MM.1S (cell line): ENCODE measurements around the gene COPE.

Source experiments
- DNase-seq: peaks from one replicate; pipeline ENCODE4 v3.0.0-alpha.2; 2015
- H2AFZ ChIP-seq: fragments of 300-600 bp; sonication (generic); 2 replicates; pipeline ENCODE4 v1.6.0; 2016; ENCODE audit warnings: antibody characterized with exemption, low read length
- H3F3A ChIP-seq: fragments of 300-600 bp; sonication (generic); 2 replicates; pipeline ENCODE4 v1.6.1; 2016; ENCODE audit warnings: mild to moderate bottlenecking, antibody characterized with exemption, low read length, moderate library complexity, mixed read lengths; ENCODE audit not compliant: insufficient read depth
- H3K27ac ChIP-seq: fragments of 300-600 bp; sonication (generic); 2 replicates; pipeline ENCODE4 v1.5.1; 2016; ENCODE audit warnings: mild to moderate bottlenecking, low read length
- H3K27me3 ChIP-seq: fragments of 300-600 bp; sonication (generic); replicated peaks from 2 replicates; pipeline ENCODE4 v1.6.0; 2016; ENCODE audit warnings: low read length; ENCODE audit not compliant: insufficient read depth
- H3K36me3 ChIP-seq: fragments of 300-600 bp; sonication (generic); replicated peaks from 2 replicates; pipeline ENCODE4 v1.6.1; 2016; ENCODE audit warnings: mild to moderate bottlenecking, low read length, mixed read lengths; ENCODE audit not compliant: insufficient read depth
- H3K4me1 ChIP-seq: fragments of 300-600 bp; sonication (generic); 2 replicates; pipeline ENCODE4 v1.6.1; 2016; ENCODE audit warnings: low read length, mixed read lengths
- H3K4me2 ChIP-seq: fragments of 300-600 bp; sonication (generic); 2 replicates; pipeline ENCODE4 v1.6.0; 2016; ENCODE audit warnings: low read depth, low read length
- H3K4me3 ChIP-seq: fragments of 300-600 bp; sonication (generic); 2 replicates; pipeline ENCODE4 v1.5.1; 2016; ENCODE audit warnings: low read length, mixed read lengths
- H3K79me2 ChIP-seq: fragments of 300-600 bp; sonication (generic); 2 replicates; pipeline ENCODE4 v1.6.1; 2016; ENCODE audit warnings: mixed run types, low read length, mixed read lengths
- H3K9ac ChIP-seq: fragments of 300-600 bp; sonication (generic); 2 replicates; pipeline ENCODE4 v1.6.1; 2016; ENCODE audit warnings: low read length, mixed read lengths
- H3K9me2 ChIP-seq: fragments of 300-600 bp; sonication (generic); replicated peaks from 2 replicates; pipeline ENCODE4 v1.6.1; 2016; ENCODE audit warnings: mild to moderate bottlenecking, low read length, mixed read lengths; ENCODE audit not compliant: insufficient read depth
- H3K9me3 ChIP-seq: fragments of 300-600 bp; sonication (generic); replicated peaks from 2 replicates; pipeline ENCODE4 v1.6.1; 2016; ENCODE audit warnings: mild to moderate bottlenecking, low read length, mixed read lengths; ENCODE audit not compliant: insufficient read depth
- H4K20me1 ChIP-seq: fragments of 300-600 bp; sonication (generic); 2 replicates; pipeline ENCODE4 v1.6.1; 2016; ENCODE audit warnings: mild to moderate bottlenecking, low read length, moderate library complexity, mixed read lengths; ENCODE audit not compliant: insufficient read depth
- EZH2 ChIP-seq: fragments of 300-600 bp; sonication (generic); optimal IDR thresholded peaks from 2 replicates; pipeline ENCODE3; 2017; ENCODE audit warnings: low read depth, mild to moderate bottlenecking, antibody characterized with exemption, low read length, mixed read lengths
- EZH2phosphoT487 ChIP-seq: fragments of 300-600 bp; sonication (generic); IDR thresholded peaks from 2 replicates; pipeline ENCODE4 v1.6.1; 2018; ENCODE audit warnings: antibody characterized with exemption, low read length
- TF ChIP-seq, protein P1 (sequence below): fragments of 300-600 bp; sonication (generic); IDR thresholded peaks from 2 replicates; pipeline ENCODE4 v1.5.1; 2016; ENCODE audit warnings: antibody characterized with exemption, low read length, mixed read lengths

Gene COPE

DNA sequence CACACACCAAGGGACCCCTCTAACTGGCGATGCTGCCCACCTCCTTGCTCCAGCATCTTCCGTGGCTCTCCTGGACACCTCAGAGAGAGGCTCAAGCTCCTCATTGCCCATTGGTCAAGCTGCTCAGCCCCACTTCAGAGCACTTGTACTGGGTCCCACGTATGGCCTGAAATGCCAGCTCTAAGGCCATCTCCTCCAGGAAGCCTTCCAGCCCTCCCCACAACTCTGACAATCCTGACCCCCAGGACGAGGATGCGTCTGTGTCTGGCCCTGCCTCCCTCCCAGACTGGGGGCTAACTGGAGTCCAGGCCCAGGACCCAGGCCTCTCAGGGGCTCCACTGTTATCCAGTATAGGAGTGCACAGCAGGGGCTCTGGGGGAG lies 29.8 kb upstream of the COPE start:
- H3K9me3 ChIP-seq = no peaks in the 10 kb centered on the region
- no peaks in the 10 kb centered on the region for H3K27me3 ChIP-seq
- H3F3A ChIP-seq = peaks cover 43% of the 10 kb centered on the region
- 0 out of 2 replicates have a peak overlapping the region, but pooled peaks have one; percentile 2 for H2AFZ ChIP-seq
- no peaks in the 10 kb centered on the region for H4K20me1 ChIP-seq
- H3K79me2 ChIP-seq = no peaks in the 10 kb centered on the region
- peak overlapping the region; percentile 58 for H3K9ac ChIP-seq
- H3K36me3 ChIP-seq = no peaks in the 10 kb centered on the region
- no peak overlapping the region for H3K4me3 ChIP-seq
- TF ChIP-seq EZH2phosphoT487 = no peak
- TF ChIP-seq, protein P1, sequence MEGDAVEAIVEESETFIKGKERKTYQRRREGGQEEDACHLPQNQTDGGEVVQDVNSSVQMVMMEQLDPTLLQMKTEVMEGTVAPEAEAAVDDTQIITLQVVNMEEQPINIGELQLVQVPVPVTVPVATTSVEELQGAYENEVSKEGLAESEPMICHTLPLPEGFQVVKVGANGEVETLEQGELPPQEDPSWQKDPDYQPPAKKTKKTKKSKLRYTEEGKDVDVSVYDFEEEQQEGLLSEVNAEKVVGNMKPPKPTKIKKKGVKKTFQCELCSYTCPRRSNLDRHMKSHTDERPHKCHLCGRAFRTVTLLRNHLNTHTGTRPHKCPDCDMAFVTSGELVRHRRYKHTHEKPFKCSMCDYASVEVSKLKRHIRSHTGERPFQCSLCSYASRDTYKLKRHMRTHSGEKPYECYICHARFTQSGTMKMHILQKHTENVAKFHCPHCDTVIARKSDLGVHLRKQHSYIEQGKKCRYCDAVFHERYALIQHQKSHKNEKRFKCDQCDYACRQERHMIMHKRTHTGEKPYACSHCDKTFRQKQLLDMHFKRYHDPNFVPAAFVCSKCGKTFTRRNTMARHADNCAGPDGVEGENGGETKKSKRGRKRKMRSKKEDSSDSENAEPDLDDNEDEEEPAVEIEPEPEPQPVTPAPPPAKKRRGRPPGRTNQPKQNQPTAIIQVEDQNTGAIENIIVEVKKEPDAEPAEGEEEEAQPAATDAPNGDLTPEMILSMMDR = no peak
- TF ChIP-seq EZH2 = no peak
- H3K4me1 ChIP-seq = peaks cover 61% of the 10 kb centered on the region
- peak overlapping the region; percentile 96 for H3K27ac ChIP-seq
- peak overlapping the region; percentile 15; the same call in 1 of the 2 replicates for H3K4me2 ChIP-seq
- no peak for DNase-seq
- H3K9me2 ChIP-seq = no peaks in the 10 kb centered on the region

DNA sequence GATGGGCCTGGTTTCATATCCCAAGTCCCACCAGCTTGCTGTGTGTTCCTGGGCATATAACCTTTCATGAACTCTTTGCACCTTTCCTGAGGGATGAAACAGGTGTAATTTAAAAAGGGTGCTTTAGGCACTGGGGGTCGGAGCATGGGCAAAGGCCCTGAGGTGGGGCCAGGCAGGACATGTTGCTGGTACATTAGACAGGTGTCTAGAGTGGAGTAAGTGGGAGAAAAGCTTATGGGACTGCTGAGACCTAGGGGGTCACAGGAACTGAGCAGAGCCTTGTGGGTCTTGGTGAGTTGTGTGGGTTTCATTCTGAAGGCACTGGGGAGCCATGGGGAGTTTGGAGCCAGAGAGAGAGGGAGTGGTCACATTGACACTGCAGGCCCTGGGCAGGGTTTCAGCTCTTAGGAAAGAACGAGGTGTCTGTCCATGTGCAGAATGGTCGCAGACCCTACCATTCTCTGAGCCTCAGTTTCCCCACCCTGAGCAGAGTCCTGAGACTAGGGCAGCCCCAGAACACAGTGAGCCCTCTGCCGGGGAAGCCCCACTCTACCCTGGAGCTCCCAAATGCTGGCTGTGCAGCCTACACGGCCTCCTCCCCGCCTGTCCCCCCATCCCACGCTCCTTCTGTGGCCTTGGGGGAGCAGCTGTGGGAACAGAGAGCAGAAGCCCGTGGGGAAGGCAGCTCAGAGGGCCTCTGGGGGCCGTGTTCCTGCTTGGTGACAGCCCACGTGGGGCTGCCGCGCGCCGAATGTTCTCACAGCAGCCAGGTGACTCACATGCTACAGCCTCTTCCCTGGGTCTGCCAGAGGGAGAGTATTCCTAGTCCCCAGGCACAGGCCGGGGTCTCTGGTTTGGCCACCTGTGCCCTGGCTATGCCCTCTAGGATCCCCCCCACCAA lies 29.1 kb upstream of the COPE start:
- H3F3A ChIP-seq = peaks cover 43% of the 10 kb centered on the region
- peak overlapping the region; percentile 96 for H3K27ac ChIP-seq
- no peak for DNase-seq
- TF ChIP-seq EZH2 = no peak
- no peaks in the 10 kb centered on the region for H4K20me1 ChIP-seq
- H3K4me1 ChIP-seq = peaks cover 67% of the 10 kb centered on the region
- H2AFZ ChIP-seq = no peak overlapping the region
- H3K9me2 ChIP-seq = no peaks in the 10 kb centered on the region
- H3K9me3 ChIP-seq = no peaks in the 10 kb centered on the region
- H3K4me3 ChIP-seq = no peak overlapping the region
- no peaks in the 10 kb centered on the region for H3K27me3 ChIP-seq
- no peaks in the 10 kb centered on the region for H3K36me3 ChIP-seq
- H3K79me2 ChIP-seq = no peaks in the 10 kb centered on the region
- peak overlapping the region; percentile 15; the same call in 1 of the 2 replicates for H3K4me2 ChIP-seq
- H3K9ac ChIP-seq = peak overlapping the region; percentile 58; the same call in 1 of the 2 replicates

DNA sequence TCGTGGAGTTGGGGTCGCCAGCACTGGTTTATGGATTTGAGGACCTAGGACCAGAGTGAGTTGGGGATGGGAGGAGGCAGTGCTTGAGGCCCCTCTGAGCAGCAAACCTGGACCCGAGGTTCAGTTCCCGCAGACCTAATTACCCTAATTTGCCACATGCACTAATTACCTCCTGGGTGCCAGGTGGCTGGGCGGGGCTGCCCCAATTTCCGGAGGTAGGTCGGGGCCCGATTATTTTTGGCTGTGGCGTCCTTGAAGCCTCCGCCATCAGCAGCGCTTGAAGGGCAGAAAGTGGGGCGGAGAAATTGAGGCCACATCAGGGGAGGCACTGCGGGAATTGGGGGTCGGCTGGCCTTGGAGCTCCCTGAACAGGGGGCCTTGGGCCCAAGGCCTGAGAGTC lies 27.7 kb upstream of the COPE start:
- peak overlapping the region; percentile 50 for H3K9ac ChIP-seq
- H3K4me3 ChIP-seq = no peak overlapping the region
- peak overlapping the region; percentile 18; the same call in 1 of the 2 replicates for H2AFZ ChIP-seq
- TF ChIP-seq EZH2phosphoT487 (no peak), EZH2 (no peak)
- TF ChIP-seq, protein P1 = no peak
- H3K36me3 ChIP-seq = no peaks in the 10 kb centered on the region
- peak overlapping the region; percentile 58; the same call in 1 of the 2 replicates for H3K4me2 ChIP-seq
- H3K9me2 ChIP-seq = no peaks in the 10 kb centered on the region
- H3K27ac ChIP-seq = peak overlapping the region; percentile 96
- H4K20me1 ChIP-seq = no peaks in the 10 kb centered on the region
- H3K9me3 ChIP-seq = no peaks in the 10 kb centered on the region
- H3K27me3 ChIP-seq = no peaks in the 10 kb centered on the region
- peaks cover 75% of the 10 kb centered on the region for H3K4me1 ChIP-seq
- peaks cover 50% of the 10 kb centered on the region for H3F3A ChIP-seq
- H3K79me2 ChIP-seq = peaks cover 3% of the 10 kb centered on the region; the same call in 1 of the 2 replicates
- DNase-seq = peak; percentile 75
